Mammary epithelial cell (primary cell): ENCODE data around the gene TSEN34.

Source experiments
- CTCF ChIP-seq, 2 donors: IDR thresholded peaks in 1 of 2; conservative IDR thresholded peaks in 1 of 2; 2 replicates each; pipeline ENCODE4 v1.5.1; 2011 to 2012; ENCODE audit warnings: inconsistent platforms in 2 of 2, low read length in 2 of 2, mild to moderate bottlenecking in 2 of 2, control low read depth in 1 of 2, low read depth in 1 of 2; ENCODE audit not compliant: insufficient read depth in 1 of 2; ENCODE audit errors: extremely low read depth in 1 of 2
- EZH2 ChIP-seq: IDR thresholded peaks from 2 replicates; pipeline ENCODE4 v1.6.1; 2012; ENCODE audit warnings: low read length, inconsistent platforms, borderline replicate concordance

GRCh38 chr19:54178581-54179261 is 12.4 kb upstream of the TSEN34 start:
- TF ChIP-seq CTCF (conservative IDR thresholded peaks at IDR 0.05 in 1 of 2, IDR thresholded peaks at IDR 0.05 in 1 of 2; ENCODE audit: extremely low read depth in 1 of 2, insufficient read depth in 1 of 2, low read depth in 1 of 2, low read length in 2 of 2) (no peak), EZH2 (no peak)
